RPMI7951 (cell line): ENCODE results near the gene DLX1. TPM values are rescaled to one million over a fixed set of nuclear protein-coding genes. Genes with fewer than 3 reads are reported as not detected.
A peak's percentile ranks its signal among the peaks of the same experiment; 100 is the strongest.
"Not testable (repeated sequence)": the region's sequence is repeated elsewhere in the genome, so short reads cannot be mapped to it uniquely, and the experiment has no call there.

Experiments used
- DNase-seq: peaks from one replicate; pipeline ENCODE4 v3.0.0-alpha.2; 2012; ENCODE audit warnings: low read depth
- total RNA-seq: library from RNA; depleted of rRNA; stranded (reverse); fragments of >200 nt; shearing (Covaris generic); gene quantifications from 2 replicates; pipeline ENCODE4 v1.2.3, GENCODE V29; 2014; rRNA removed

DLX1 gene
- total RNA-seq, 1 experiment from 2014 or later, result 8.8 TPM

DNA sequence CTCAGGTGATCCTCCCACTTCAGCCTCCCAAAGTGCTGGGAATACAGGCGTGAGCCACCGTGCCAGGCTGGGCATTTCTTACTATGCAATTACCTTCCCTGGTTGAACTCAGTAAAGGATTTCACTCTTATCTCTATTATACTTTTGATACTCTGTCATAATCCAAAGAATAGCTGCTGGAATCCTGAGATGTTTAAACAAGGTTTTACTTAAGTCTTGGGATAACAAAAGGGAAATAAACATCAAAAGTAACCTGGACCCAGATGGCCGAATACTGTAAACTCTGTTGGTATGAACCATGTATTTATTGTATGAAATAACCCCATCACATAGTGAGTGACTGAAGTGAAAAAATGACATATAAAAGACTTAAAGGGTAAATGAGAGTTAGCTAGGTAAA lies 29.3 kb downstream of the DLX1 start:
- no peak for DNase-seq

DNA sequence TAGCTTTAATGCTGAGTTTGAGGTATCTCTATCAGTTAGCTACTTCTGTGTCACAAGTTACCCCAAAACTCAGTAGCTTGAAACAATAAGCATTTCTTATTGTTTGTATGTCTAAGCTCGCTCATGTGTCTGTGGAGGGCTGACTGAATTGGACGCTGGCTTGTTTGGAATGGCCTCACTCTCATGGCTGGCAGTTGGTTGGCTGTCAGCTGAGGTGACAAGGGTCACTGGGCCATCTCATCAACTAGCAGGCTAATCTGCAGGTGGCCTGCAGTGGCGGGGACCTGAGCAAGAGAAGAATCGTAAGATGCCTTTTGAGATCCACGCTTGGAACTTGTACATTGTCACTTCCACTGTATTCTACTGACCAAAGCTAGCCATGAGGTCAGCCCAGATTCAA lies 30.8 kb downstream of the DLX1 start:
- no peak for DNase-seq

DNA sequence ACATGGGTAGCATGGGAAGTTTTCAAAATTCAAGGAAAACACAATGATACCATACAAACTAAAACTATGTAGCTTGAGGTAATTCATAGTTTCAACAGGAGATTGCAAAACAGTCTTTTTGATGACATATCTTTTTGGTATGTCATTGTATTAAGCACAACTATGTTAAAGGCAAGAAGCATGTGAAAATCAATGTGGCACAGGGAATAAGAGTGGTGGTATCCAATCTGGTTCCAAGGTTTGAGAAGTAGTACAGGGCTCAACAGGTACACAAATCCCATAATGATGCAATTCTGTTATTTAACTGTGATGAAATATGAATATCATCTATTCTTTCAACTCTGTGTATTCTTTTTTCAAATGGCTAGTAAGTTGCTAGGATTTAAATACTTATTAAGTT lies 33.8 kb downstream of the DLX1 start:
- peak; percentile 70 for DNase-seq

DNA sequence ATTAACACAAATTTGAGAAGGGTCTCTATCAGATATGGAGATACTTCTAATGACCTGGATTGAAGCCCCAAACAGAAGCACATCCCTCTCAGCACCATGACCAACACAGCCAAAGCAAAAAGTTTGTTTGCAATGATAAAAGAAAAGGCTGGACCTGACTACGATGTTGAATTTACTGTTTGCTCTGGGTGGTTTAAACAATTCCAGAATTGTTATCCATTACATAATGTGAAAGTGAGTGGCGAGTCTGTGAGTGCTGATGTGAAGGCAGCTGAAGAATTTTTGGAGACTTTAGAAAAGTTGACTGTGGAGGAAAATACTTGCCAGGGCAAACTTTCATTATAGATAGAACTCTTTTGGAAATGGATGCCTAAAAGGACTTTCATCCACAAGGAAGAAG lies 34.8 kb downstream of the DLX1 start:
- DNase-seq, result no peak

- no peak for DNase-seq
Observed at GRCh38 chr2:172128484-172128883, 43.2 kb downstream of the DLX1 start.

DNA sequence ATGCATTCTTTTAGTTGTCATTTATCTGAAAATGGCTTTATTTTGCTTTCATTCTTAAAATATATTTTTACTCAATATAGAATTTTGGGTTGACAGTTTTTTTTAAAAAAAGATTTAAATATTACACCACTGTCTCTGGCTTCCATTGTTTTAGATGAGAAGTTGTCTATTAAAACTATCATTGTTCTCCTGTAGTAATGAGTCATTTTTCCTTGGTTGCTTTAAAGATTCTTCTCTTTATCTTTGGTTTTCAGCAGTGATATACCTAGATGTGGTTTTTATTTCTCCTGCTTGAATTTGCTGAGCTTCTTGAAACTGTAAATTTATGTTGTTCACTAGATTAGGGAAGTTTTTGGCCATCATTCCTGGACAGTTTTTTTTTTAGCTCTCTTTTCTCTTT lies 44.1 kb downstream of the DLX1 start:
- DNase-seq, result no peak

- DNase-seq, result no peak
Observed at GRCh38 chr2:172131713-172132555, 46.6 kb downstream of the DLX1 start.

- DNase-seq, result no peak
Observed at GRCh38 chr2:172134270-172134669, 49.0 kb downstream of the DLX1 start.

DNA sequence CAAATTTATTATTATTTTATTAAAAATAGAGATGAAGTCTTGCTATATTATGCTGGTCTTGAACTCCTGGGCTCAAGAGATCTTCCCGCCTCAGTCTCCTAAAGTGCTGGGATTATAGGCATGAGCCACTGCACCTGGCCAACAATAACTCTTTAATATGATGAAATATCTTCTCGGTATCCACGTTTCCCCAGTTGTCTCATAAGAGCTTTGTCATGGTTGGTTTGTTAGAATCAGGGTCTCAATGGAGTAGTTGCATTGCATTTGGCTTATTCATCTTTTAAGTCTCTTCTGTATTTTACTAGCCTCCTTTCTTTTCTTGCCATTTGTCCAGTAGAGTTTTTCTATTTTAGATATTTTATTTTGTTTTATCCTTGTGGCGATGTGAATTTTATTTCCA lies 50.1 kb downstream of the DLX1 start:
- DNase-seq, result no peak

DNA sequence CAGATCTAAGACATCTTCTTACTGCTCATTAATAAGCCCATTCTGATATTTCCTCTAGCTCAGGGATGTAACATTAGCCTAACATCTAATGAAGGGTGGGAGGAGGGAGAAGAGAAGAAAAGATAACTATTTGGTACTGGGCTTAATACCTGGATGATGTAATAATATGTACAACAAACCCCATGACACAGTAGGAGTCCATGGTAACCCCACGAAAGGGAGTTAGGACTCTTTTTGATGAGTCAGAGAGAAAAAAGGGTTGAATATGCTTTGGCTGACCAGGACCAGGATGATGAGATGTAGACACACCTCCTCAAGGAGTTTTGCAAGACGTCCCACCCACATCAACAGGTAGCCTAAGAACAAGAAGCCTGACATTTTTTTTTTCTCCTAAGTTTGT lies 51.8 kb downstream of the DLX1 start:
- DNase-seq, result no peak

- DNase-seq, result no peak
Observed at GRCh38 chr2:172137943-172138342, 52.6 kb downstream of the DLX1 start.

DNA sequence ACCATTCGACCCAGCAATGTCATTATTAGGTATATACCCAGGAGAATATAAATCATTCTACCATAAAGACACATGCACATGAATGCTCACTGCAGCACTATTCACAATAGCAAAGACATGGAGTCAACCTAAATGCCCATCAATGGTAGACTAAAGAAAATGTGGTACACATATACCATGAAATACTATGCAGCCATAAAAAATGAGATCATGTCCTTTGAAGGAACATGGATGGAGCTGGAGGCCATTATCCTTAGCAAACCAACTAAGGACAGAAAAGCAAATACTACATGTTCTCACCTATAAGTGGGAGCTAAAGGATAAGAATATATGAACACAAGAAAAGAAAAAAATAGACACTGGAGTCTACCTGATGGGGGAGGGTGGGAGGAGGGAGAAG lies 53.4 kb downstream of the DLX1 start:
- not testable (repeated sequence) for DNase-seq

Other genes starting within 250 kb of the DLX1 start
- 35.7 and 39.9 TPM in 2 replicates for gene SLC25A12, start 191.3 kb upstream of the DLX1 start, total RNA-seq
- gene HAT1, start 163.0 kb upstream of the DLX1 start, total RNA-seq, result 140 and 164 TPM in 2 replicates
- gene METAP1D, start 85.6 kb upstream of the DLX1 start, total RNA-seq, result 8.6 and 11.3 TPM in 2 replicates
- gene DLX2, start 17.4 kb downstream of the DLX1 start, total RNA-seq, result 0.72 and 1.3 TPM in 2 replicates